ENCODE data around the gene LRIG1. TPM values are rescaled to one million over a fixed set of nuclear protein-coding genes. Genes with fewer than 3 reads are reported as not detected.

The LRIG1 gene
- total RNA-seq, 1 experiment from 2014 or later, result 4.8 TPM

- in situ Hi-C loops (cut with HindIII; ENCODE audit: low pct_unique_long_range_greater_than_20kb, low sequenced_read_pairs), result no loop called here
- no peak for DNase-seq (ENCODE audit: low read depth, low spot score)
These were observed 7.2 kb downstream of the LRIG1 start for GRCh38 chr3:66493458-66494099.

- DNase-seq (ENCODE audit: low read depth, low spot score), result no peak
- in situ Hi-C loops (cut with HindIII; ENCODE audit: low pct_unique_long_range_greater_than_20kb, low sequenced_read_pairs), result no loop called here
These were observed 8.2 kb downstream of the LRIG1 start for GRCh38 chr3:66492672-66493071.

GRCh38 chr3:66492071-66492470 lies 8.8 kb downstream of the LRIG1 start:
- in situ Hi-C loops (cut with HindIII; ENCODE audit: low pct_unique_long_range_greater_than_20kb, low sequenced_read_pairs), result no loop called here
- no peak for DNase-seq (ENCODE audit: low read depth, low spot score)

- in situ Hi-C loops (cut with HindIII; ENCODE audit: low pct_unique_long_range_greater_than_20kb, low sequenced_read_pairs), result no loop called here
- no peak for DNase-seq (ENCODE audit: low read depth, low spot score)
These were observed 9.8 kb downstream of the LRIG1 start for GRCh38 chr3:66490984-66491383.

DNA sequence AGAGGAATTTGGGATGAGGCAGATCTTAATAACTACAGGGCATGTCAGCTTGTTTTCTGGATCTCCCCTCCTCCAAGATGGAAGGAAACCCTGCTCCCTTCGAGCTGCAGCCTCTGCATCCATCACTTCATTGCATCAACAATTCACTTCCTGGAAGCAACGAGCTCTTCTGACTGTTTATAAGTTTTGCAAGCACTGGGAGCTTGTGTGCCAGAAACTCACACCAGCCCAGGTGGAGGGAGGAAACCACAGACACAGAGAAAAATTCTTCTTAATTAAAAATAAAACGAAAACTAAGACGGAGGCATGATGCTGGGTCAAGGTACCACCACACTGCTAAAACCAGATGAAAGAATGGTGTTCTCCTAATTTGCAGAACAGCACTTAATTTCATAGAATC lies 10.6 kb downstream of the LRIG1 start:
- DNase-seq (ENCODE audit: low read depth, low spot score), result no peak

DNA sequence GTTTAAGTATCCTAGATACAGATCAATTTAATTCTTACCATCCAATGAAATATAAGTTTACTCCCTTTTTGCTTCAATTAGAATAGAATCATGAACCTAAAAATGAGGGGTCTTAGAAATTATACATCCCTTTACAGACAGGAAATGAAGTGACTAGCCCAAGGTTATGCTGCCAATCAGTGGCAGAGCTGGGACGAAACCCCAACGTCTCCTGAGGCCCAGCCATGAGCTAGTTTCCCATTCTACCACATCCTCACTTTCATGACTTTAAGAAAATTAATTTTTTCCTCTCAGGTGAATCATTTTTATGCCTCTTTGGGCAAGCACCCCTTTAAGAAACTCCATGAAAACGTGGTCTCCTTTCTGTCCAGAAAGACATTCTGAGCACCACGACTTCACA lies 11.2 kb downstream of the LRIG1 start:
- in situ Hi-C loops (cut with HindIII; ENCODE audit: low pct_unique_long_range_greater_than_20kb, low sequenced_read_pairs), result no loop called here
- DNase-seq (ENCODE audit: low read depth, low spot score), result no peak

More for the DNA sequence above, 10.6 kb downstream of the LRIG1 start:
- in situ Hi-C loops (cut with HindIII; ENCODE audit: low pct_unique_long_range_greater_than_20kb, low sequenced_read_pairs), result no loop called here

- in situ Hi-C loops (cut with HindIII; ENCODE audit: low pct_unique_long_range_greater_than_20kb, low sequenced_read_pairs), result no loop called here
These were observed 11.7 kb downstream of the LRIG1 start for GRCh38 chr3:66489115-66489514.

GRCh38 chr3:66488492-66488891 lies 12.3 kb downstream of the LRIG1 start:
- in situ Hi-C loops (cut with HindIII; ENCODE audit: low pct_unique_long_range_greater_than_20kb, low sequenced_read_pairs), result no loop called here
- DNase-seq (ENCODE audit: low read depth, low spot score), result no peak

More at GRCh38 chr3:66489115-66489514, 11.7 kb downstream of the LRIG1 start:
- no peak for DNase-seq (ENCODE audit: low read depth, low spot score)

- DNase-seq (ENCODE audit: low read depth, low spot score), result no peak
- in situ Hi-C loops (cut with HindIII; ENCODE audit: low pct_unique_long_range_greater_than_20kb, low sequenced_read_pairs), result no loop called here
These were observed 13.4 kb downstream of the LRIG1 start for GRCh38 chr3:66487465-66487864.

GRCh38 chr3:66486646-66487045 lies 14.2 kb downstream of the LRIG1 start:
- in situ Hi-C loops (cut with HindIII; ENCODE audit: low pct_unique_long_range_greater_than_20kb, low sequenced_read_pairs), result no loop called here

GRCh38 chr3:66486202-66486601 lies 14.6 kb downstream of the LRIG1 start:
- DNase-seq (ENCODE audit: low read depth, low spot score), result no peak
- in situ Hi-C loops (cut with HindIII; ENCODE audit: low pct_unique_long_range_greater_than_20kb, low sequenced_read_pairs), result no loop called here

More at GRCh38 chr3:66486646-66487045, 14.2 kb downstream of the LRIG1 start:
- DNase-seq (ENCODE audit: low read depth, low spot score), result no peak

- no peak for DNase-seq (ENCODE audit: low read depth, low spot score)
- in situ Hi-C loops (cut with HindIII; ENCODE audit: low pct_unique_long_range_greater_than_20kb, low sequenced_read_pairs), result no loop called here
These were observed 15.4 kb downstream of the LRIG1 start for GRCh38 chr3:66485291-66485968.

DNA sequence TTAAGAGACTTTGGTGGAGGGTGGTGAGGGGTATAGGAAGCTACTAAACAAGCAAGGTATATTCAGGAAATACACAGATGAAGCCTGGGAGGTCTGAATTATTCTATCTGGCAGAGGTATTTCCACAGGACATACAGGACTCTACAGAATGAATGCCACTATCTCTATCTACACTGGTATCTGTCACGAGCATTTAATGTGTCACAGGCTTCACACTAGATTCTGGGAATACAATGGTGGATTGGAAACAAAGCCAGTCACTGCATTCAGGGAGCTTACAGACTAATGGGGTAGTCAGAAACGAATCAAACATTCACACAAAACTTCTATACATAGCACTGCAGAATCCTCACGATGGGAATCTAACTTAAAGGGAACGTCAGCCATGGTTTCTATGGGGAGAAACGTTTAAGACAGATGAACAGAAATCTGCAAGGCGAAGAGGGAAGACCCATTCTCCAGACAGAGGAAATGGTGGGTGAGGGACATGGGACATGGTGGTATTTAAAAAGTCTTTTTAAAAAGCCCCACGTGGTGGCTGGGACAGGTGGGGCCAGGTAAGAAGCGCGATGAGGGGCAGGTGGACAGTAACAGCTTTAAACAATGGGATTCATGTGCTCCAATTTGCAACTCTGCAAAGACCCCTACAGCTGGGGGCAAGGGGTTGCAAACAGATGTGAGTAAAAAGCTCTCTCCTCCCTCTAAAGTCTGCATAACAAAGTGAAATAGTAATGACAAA lies 16.5 kb downstream of the LRIG1 start:
- in situ Hi-C loops (cut with HindIII; ENCODE audit: low pct_unique_long_range_greater_than_20kb, low sequenced_read_pairs), result no loop called here
- no peak for DNase-seq (ENCODE audit: low read depth, low spot score)

DNA sequence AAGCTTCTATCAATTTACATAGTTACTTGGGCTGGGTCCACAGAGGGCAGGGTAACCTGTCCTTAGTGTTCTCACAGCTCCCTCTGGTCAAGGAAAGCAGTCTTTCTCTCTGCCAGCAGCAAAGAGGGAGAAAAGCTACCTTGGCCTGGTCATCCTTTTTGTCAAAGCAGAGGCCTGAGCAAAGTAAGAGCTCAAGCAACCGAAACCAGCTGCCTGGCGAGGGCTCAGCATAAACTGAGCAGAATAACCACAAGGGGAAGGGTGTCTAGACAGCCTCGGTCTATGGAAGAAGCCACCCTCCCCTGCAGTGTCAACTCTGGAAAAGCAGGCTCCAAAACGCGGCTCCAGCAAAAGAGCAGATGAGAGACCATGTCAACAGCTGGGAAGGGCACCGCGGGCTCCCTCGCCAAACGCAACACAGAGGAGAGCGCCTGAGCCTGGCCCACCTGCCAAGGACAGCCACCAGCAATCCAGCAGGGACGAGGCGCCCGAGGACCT lies 17.4 kb downstream of the LRIG1 start:
- no peak for DNase-seq (ENCODE audit: low read depth, low spot score)

GRCh38 chr3:66483006-66483405 lies 17.8 kb downstream of the LRIG1 start:
- in situ Hi-C loops (cut with HindIII; ENCODE audit: low pct_unique_long_range_greater_than_20kb, low sequenced_read_pairs), result no loop called here
- peak; percentile 62 for DNase-seq (ENCODE audit: low read depth, low spot score)

More for the DNA sequence above, 17.4 kb downstream of the LRIG1 start:
- in situ Hi-C loops (cut with HindIII; ENCODE audit: low pct_unique_long_range_greater_than_20kb, low sequenced_read_pairs), result no loop called here

DNA sequence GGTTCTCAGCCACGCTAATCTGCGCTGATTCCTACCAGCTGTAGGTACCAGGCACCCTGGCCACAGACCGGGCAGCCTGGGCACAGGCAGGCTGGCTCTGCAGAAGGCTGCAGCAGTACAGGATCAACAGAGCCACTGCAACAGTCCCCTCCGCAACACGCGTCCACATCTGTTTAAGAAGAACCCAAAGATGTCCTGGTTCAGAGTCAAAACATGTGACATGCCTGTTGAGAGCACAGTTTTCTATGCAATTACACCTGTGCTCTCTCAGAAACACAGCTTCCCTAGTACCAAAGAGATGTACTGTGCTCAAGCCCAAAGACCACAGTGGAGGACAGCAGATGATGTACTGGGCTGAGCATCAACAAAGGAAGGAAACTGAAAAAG lies 18.8 kb downstream of the LRIG1 start:
- in situ Hi-C loops (cut with HindIII; ENCODE audit: low pct_unique_long_range_greater_than_20kb, low sequenced_read_pairs), result no loop called here
- no peak for DNase-seq (ENCODE audit: low read depth, low spot score)

DNA sequence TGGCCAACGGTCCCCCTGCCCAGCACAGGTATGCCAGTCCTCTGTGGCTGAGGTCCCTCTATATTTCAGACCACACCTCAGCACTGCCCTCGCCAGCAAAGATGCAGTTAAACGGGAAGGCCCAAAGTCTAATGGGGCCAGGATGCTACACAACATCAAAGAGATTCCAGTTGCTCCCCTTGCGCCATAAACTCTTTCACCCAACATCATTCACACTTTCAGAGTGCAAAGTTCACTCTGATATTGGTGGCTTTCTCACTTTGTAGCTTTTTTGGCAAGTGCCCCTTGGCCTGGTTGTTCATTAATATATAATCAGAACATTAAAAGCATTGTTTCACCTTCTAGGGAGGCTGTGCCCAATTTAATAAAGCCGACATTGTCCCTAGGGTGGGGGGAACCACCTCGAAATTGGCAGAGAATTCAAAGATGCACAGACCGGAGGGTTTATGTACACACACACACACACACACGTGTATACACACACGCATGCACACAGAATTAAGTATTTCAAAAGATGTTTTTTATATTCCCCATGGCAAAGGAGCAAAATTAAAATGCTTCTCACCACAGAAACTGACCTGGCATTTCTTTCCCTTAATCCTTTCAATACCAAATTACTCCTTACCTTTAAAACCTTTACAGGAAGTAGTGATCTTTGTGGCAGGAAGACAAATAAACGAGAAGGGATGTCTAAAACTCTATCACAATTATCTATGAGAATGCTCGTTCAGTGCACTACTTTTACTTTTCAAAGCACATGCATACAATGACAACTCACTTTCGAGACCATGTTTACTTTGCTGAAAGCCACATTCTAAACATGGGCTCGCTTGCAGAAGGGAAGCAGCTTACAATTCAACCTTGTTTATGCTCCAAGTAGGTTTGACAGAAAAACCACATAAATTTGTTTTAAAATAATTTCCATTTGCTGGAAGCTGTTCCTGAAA lies 19.5 kb downstream of the LRIG1 start:
- in situ Hi-C loops (cut with HindIII; ENCODE audit: low pct_unique_long_range_greater_than_20kb, low sequenced_read_pairs), result no loop called here
- DNase-seq (ENCODE audit: low read depth, low spot score), result no peak

All from SK-MEL-5 (cell line).